Measurements from ENCODE around the gene SELENOH.

SELENOH gene

DNA sequence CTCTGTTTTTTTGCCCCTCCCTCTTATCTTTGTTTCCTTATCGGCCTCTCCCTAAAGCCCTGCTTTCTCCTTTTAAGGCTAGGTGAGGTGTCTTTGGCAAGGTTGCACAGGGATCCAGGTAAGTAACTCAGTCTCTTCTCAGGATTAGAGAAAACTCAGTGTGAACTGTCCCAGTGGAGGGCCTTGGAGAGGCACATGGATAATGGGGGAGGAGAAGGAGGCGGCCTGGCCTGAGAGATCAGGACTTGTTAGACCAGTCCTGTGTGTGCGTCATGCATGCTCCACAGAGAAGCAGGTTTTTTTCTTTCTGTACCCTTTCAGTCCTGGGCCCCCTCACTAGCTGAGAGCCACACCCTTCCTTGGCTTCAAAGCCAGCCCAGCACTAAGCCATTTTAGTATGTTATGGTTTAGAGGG is 40.2 kb downstream of the SELENOH start:
- DNase-seq (ENCODE audit: low spot score), result no peak

DNA sequence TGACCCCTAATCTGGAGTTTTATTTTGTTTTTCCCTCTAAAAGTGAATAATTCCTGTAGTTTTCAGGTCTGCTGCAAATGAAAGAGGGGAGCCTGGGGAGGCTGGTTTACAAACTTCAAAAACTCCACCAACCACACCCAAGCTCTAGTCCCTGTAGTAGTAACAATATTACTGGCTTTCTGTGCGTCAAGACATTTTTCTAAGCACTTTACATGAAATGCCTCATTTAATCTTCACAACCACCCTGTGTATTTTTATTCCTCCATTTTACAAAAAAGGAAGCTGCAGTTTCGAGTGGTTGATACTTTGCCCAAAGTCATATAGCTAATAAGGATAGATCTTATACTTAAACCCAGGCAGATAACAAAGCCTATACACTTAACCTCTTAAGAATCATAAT is 43.8 kb downstream of the SELENOH start:
- DNase-seq (ENCODE audit: low spot score), result no peak

- DNase-seq (ENCODE audit: low spot score), result no peak
These were observed 45.1 kb downstream of the SELENOH start for GRCh38 chr11:57786436-57786835.

GRCh38 chr11:57787006-57787604 is 45.8 kb downstream of the SELENOH start:
- DNase-seq (ENCODE audit: low spot score), result no peak

DNA sequence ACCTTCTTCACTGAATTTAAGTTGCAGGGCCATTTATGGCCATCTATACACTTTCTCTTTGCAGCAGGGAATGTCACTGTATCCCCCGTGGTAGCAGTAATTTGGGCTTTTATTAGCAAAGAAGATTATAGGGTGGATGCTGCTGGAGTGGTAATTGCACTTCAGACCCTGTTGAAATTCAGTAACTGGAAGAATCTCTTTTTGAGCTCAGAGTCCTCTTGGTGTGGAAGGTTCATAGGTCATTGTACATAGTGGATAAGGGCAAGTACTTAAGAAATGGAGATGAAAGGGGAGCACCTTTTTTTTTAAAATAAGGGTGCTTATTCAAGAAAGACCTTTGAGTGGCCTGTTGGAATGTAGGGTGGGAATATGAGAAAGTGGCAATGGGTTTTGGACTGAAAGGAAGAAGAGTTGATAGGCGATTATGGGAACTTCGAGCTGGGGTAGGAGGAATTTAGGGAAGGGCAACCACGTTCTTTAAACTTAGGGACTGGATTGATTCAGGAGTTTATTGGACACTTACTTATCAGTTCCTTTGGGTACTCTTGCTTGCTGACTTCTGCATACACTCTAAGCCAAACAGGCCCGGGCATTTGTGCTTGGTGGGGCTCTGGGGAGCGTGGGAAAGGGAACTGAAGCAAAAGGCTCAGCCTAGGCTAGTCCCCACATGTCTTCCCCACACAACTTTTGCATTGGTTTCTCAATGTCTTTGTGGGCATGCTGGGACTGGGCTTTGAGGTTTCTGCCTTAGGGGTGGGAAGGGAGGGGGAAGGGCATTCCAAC is 46.8 kb downstream of the SELENOH start:
- peak; percentile 27 for DNase-seq (ENCODE audit: low spot score)

DNA sequence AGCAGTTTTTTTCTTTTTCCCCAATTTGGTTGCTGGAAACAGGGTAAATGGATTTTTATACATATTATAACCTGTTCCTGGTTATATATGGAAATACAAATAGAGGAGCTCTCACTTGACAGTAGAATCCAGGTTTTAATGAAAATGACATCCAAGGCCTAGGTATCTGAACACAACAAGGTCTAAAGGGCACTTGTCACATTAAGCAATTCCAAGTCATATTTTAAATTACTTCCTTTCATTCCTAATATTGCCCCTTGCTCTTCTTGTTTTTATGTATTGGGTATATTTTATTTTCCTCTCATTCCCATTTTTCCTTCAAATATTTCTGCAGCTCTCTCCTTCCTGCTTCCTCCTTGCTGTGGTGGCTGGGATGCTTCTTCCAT is 47.4 kb downstream of the SELENOH start:
- DNase-seq (ENCODE audit: low spot score), result no peak

- DNase-seq (ENCODE audit: low spot score), result no peak
These were observed 50.2 kb downstream of the SELENOH start for GRCh38 chr11:57791321-57792059.

- DNase-seq (ENCODE audit: low spot score), result no peak
These were observed 50.8 kb downstream of the SELENOH start for GRCh38 chr11:57792060-57792541.

- no peak for DNase-seq (ENCODE audit: low spot score)
These were observed 51.6 kb downstream of the SELENOH start for GRCh38 chr11:57792870-57793269.
